Measurements from ENCODE around the gene FNBP1L.
A peak's percentile ranks its signal among the peaks of the same experiment; 100 is the strongest.

FNBP1L gene

GRCh38 chr1:93483606-93484005, 35.7 kb downstream of the FNBP1L start:
- peaks cover 47% of the 10 kb centered on the region for H3K36me3 Mint-ChIP-seq (ENCODE audit: low read depth)
- no peaks in the 10 kb centered on the region for H3K4me1 Mint-ChIP-seq
- DNase-seq, result no peak
- TF ChIP-seq CTCF (IDR thresholded peaks at IDR 0.05), result no peak
- no peak overlapping the region for H3K27ac Mint-ChIP-seq
- peaks cover 31% of the 10 kb centered on the region for H3K9me3 Mint-ChIP-seq
- no peak overlapping the region for H3K4me3 Mint-ChIP-seq
- H3K27me3 Mint-ChIP-seq (ENCODE audit: low read depth, poor library complexity), result no peaks in the 10 kb centered on the region

- H3K36me3 Mint-ChIP-seq (ENCODE audit: low read depth), result peaks cover 44% of the 10 kb centered on the region
- no peak for DNase-seq
- H3K4me3 Mint-ChIP-seq, result no peak overlapping the region
- peak overlapping the region; percentile 29 for H3K27ac Mint-ChIP-seq
- no peaks in the 10 kb centered on the region for H3K27me3 Mint-ChIP-seq (ENCODE audit: low read depth, poor library complexity)
- peaks cover 11% of the 10 kb centered on the region for H3K9me3 Mint-ChIP-seq
- peaks cover 5% of the 10 kb centered on the region for H3K4me1 Mint-ChIP-seq
- no peak for TF ChIP-seq CTCF (IDR thresholded peaks at IDR 0.05)
Observed at GRCh38 chr1:93488207-93488606, 40.3 kb downstream of the FNBP1L start.

GRCh38 chr1:93489756-93490155, 41.8 kb downstream of the FNBP1L start:
- H3K4me3 Mint-ChIP-seq, result no peak overlapping the region
- no peak for DNase-seq
- H3K27me3 Mint-ChIP-seq (ENCODE audit: low read depth, poor library complexity), result no peaks in the 10 kb centered on the region
- peaks cover 59% of the 10 kb centered on the region for H3K36me3 Mint-ChIP-seq (ENCODE audit: low read depth)
- H3K27ac Mint-ChIP-seq, result no peak overlapping the region
- peaks cover 5% of the 10 kb centered on the region for H3K4me1 Mint-ChIP-seq
- no peak for TF ChIP-seq CTCF (IDR thresholded peaks at IDR 0.05)
- peaks cover 26% of the 10 kb centered on the region for H3K9me3 Mint-ChIP-seq

- no peak overlapping the region for H3K4me3 Mint-ChIP-seq
- no peak for TF ChIP-seq CTCF (IDR thresholded peaks at IDR 0.05)
- H3K9me3 Mint-ChIP-seq, result peaks cover 32% of the 10 kb centered on the region
- H3K27ac Mint-ChIP-seq, result peak overlapping the region; percentile 31
- peaks cover 65% of the 10 kb centered on the region for H3K36me3 Mint-ChIP-seq (ENCODE audit: low read depth)
- H3K27me3 Mint-ChIP-seq (ENCODE audit: low read depth, poor library complexity), result no peaks in the 10 kb centered on the region
- H3K4me1 Mint-ChIP-seq, result peaks cover 5% of the 10 kb centered on the region
- DNase-seq, result no peak
Observed at GRCh38 chr1:93490357-93490756, 42.4 kb downstream of the FNBP1L start.

GRCh38 chr1:93495911-93496310, 48.0 kb downstream of the FNBP1L start:
- Mint-ChIP-seq H3K9me3 (peaks cover 39% of the 10 kb centered on the region), H3K36me3 (ENCODE audit: low read depth) (peaks cover 73% of the 10 kb centered on the region), H3K4me1 (peaks cover 14% of the 10 kb centered on the region), H3K4me3 (no peak overlapping the region), H3K27ac (no peak overlapping the region), H3K27me3 (ENCODE audit: low read depth, poor library complexity) (no peaks in the 10 kb centered on the region)
- DNase-seq, result no peak
- no peak for TF ChIP-seq CTCF (IDR thresholded peaks at IDR 0.05)

GRCh38 chr1:93496520-93496919, 48.6 kb downstream of the FNBP1L start:
- Mint-ChIP-seq H3K9me3 (peaks cover 39% of the 10 kb centered on the region), H3K27me3 (ENCODE audit: low read depth, poor library complexity) (no peaks in the 10 kb centered on the region), H3K36me3 (ENCODE audit: low read depth) (peaks cover 75% of the 10 kb centered on the region), H3K27ac (no peak overlapping the region), H3K4me1 (peaks cover 14% of the 10 kb centered on the region), H3K4me3 (no peak overlapping the region)
- no peak for DNase-seq
- TF ChIP-seq CTCF (IDR thresholded peaks at IDR 0.05), result no peak
